ENCODE measurements around the gene QSOX2.

The QSOX2 gene

GRCh38 chr9:136219276-136219675, 26.3 kb downstream of the QSOX2 start:
- no peak for DNase-seq

GRCh38 chr9:136218673-136219072, 26.9 kb downstream of the QSOX2 start:
- no peak for DNase-seq

- DNase-seq, result no peak
Measured at GRCh38 chr9:136218271-136218670, 27.3 kb downstream of the QSOX2 start.

- no peak for DNase-seq
Measured at GRCh38 chr9:136216541-136217244, 28.9 kb downstream of the QSOX2 start.

- DNase-seq, result no peak
Measured at GRCh38 chr9:136213733-136214132, 31.9 kb downstream of the QSOX2 start.

- no peak for DNase-seq
Measured at GRCh38 chr9:136212345-136212950, 33.2 kb downstream of the QSOX2 start.

GRCh38 chr9:136211441-136212344, 33.9 kb downstream of the QSOX2 start:
- no peak for DNase-seq

GRCh38 chr9:136211006-136211405, 34.6 kb downstream of the QSOX2 start:
- DNase-seq, result no peak

GRCh38 chr9:136210276-136210675, 35.3 kb downstream of the QSOX2 start:
- no peak for DNase-seq

GRCh38 chr9:136209786-136210185, 35.8 kb downstream of the QSOX2 start:
- no peak for DNase-seq

GRCh38 chr9:136209232-136209631, 36.4 kb downstream of the QSOX2 start:
- DNase-seq, result no peak

- no peak for DNase-seq
Measured at GRCh38 chr9:136208675-136209074, 36.9 kb downstream of the QSOX2 start.

GRCh38 chr9:136207616-136208015, 38.0 kb downstream of the QSOX2 start:
- no peak for DNase-seq

GRCh38 chr9:136206602-136207275, 38.9 kb downstream of the QSOX2 start:
- DNase-seq, result no peak

GRCh38 chr9:136205707-136205992, 40.0 kb downstream of the QSOX2 start:
- DNase-seq, result no peak

GRCh38 chr9:136204838-136205706, 40.5 kb downstream of the QSOX2 start, which contains the start of gene LHX3:
LHX3 (minus strand) TSS chr9:136205128; CDS start chr9:136205012, 116 bp downstream.
- no peak for DNase-seq

GRCh38 chr9:136204145-136204805, 41.3 kb downstream of the QSOX2 start:
- no peak for DNase-seq

- no peak for DNase-seq
Measured at GRCh38 chr9:136203408-136204144, 42.0 kb downstream of the QSOX2 start.

GRCh38 chr9:136202454-136203407, 42.9 kb downstream of the QSOX2 start:
- no peak for DNase-seq

Data from C1 segment of cervical spinal cord (tissue), 14 donors.